Measurements from ENCODE around the gene RHBDL1.

The RHBDL1 gene

DNA sequence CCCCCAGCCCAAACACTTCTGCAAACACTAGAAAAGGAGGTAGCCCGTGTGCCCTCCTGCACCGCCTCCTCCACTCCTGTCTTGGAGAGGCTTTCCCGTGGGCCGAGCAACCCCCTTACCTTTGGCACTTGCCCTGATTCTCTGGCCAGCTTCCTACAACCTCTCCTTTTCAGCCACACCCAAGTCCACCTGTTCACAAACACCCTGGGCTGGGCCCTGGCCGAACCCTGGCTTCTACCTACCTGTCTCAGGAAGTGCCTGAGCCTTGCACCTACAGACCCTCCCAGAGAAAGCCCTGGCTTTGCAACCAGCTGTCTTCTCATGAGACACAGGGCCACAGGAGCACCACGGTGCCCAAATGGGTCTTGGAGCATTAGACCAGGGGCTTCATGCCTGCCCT, 43.5 kb downstream of the RHBDL1 start:
- Histone ChIP-seq H3K27ac (ENCODE audit: extremely low read depth, low read depth, low read length) (no peak overlapping the region), H3K9me3 (ENCODE audit: control insufficient read depth, insufficient read depth, low read depth, low read length) (no peaks in the 10 kb centered on the region), H3K4me1 (ENCODE audit: control insufficient read depth, insufficient read depth, low read length) (peaks cover 13% of the 10 kb centered on the region), H3K4me3 (ENCODE audit: low read depth, low read length) (no peak overlapping the region), H3K36me3 (ENCODE audit: control insufficient read depth in 2 of 2, insufficient read depth in 1 of 2, low read length in 2 of 2) (peaks cover 0 to 12% of the 10 kb centered on the region in 2 experiments; a peak in 1 of 3 replicates)
- ChIA-PET POLR2A (interaction anchor here (2.0 to 2.8 kb wide), 2 partner anchors 10 to 69 kb away, joined by 11 to 25 read pairs; partner anchors contain the start of genes CHTF18 and RPUSD1), CTCF (interaction anchor here (0.8 to 5.7 kb wide), 3 partner anchors 25 to 337 kb away, joined by 3 to 34 read pairs (median 3); partner anchors contain the start of genes CHTF18 and RPUSD1)
- TF ChIP-seq EGR2 (tag by site-specific recombination; IDR thresholded peaks at IDR 0.05; ENCODE audit: low read depth) (peak; percentile 41; the same call in 1 of the 2 replicates), ZNF473 (tag by site-specific recombination; IDR thresholded peaks at IDR 0.05) (no peak)

DNA sequence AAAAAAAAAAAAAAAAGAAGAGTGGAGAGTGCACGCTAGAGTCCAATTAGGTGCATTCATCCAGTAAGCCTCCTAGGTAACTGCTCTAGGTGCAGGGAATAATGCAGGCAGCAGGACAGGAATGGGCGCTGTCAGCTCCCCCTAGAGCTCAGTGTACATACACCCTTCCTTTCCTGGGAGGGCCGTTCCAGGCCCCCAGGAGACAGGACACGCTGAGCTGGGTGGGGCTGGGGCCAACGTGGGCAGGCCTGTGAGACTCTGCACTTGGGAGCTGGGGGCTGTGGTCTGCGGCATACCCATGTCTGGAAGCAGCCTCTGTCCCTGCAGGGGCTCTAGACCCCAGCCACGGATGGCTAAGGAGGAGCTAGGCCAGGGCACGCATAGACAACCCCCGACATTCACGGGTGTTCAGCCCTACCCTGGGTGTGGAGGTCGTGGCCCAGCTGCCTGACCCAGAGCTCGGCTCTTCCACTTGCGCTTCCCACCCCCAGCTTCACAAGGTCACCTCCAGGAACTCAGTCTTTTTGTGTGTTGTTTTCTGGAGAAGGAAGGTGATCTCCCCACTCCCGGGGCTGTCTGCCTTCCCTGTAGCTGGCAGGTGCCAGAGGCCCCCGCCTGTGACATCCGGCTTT, 44.5 kb downstream of the RHBDL1 start:
- Histone ChIP-seq H3K4me1 (ENCODE audit: control insufficient read depth, insufficient read depth, low read length) (peaks cover 9% of the 10 kb centered on the region), H3K27ac (ENCODE audit: extremely low read depth, low read depth, low read length) (peak overlapping the region; percentile 94; the same call in 1 of the 2 replicates), H3K36me3 (ENCODE audit: control insufficient read depth in 2 of 2, insufficient read depth in 1 of 2, low read length in 2 of 2) (peaks cover 0 to 12% of the 10 kb centered on the region in 2 experiments; a peak in 1 of 3 replicates), H3K9me3 (ENCODE audit: control insufficient read depth, insufficient read depth, low read depth, low read length) (no peaks in the 10 kb centered on the region), H3K4me3 (ENCODE audit: low read depth, low read length) (peak overlapping the region; percentile 66)
- POLR2A ChIA-PET, result interaction anchor here (0.5 to 2.8 kb wide), 19 partner anchors 8 to 1330 kb away, joined by 3 to 25 read pairs (median 6); partner anchors contain the start of genes CHTF18, CIAO3, JPT2 and RPUSD1
- CTCF ChIA-PET, result interaction anchor here (0.6 to 5.7 kb wide), 12 partner anchors 8 to 420 kb away, joined by 3 to 34 read pairs (median 4); partner anchors contain the start of genes CHTF18, CIAO3, GNG13 and RPUSD1
- peak; percentile 75 for TF ChIP-seq GLIS1 (tag by site-specific recombination; IDR thresholded peaks at IDR 0.05)
- no peak for TF ChIP-seq ZFP37 (tag by site-specific recombination; IDR thresholded peaks at IDR 0.05)
- TF ChIP-seq ZNF658 (tag by site-specific recombination; IDR thresholded peaks at IDR 0.05), result no peak
- TF ChIP-seq, protein P1, sequence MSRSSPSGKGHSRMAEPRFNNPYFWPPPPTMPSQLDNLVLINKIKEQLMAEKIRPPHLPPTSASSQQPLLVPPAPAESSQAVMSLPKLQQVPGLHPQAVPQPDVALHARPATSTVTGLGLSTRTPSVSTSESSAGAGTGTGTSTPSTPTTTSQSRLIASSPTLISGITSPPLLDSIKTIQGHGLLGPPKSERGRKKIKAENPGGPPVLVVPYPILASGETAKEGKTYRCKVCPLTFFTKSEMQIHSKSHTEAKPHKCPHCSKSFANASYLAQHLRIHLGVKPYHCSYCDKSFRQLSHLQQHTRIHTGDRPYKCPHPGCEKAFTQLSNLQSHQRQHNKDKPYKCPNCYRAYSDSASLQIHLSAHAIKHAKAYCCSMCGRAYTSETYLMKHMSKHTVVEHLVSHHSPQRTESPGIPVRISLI (tag by site-specific recombination; IDR thresholded peaks at IDR 0.05), result peak; percentile 94; the same call in 1 of the 2 replicates
- TF ChIP-seq, protein P2, sequence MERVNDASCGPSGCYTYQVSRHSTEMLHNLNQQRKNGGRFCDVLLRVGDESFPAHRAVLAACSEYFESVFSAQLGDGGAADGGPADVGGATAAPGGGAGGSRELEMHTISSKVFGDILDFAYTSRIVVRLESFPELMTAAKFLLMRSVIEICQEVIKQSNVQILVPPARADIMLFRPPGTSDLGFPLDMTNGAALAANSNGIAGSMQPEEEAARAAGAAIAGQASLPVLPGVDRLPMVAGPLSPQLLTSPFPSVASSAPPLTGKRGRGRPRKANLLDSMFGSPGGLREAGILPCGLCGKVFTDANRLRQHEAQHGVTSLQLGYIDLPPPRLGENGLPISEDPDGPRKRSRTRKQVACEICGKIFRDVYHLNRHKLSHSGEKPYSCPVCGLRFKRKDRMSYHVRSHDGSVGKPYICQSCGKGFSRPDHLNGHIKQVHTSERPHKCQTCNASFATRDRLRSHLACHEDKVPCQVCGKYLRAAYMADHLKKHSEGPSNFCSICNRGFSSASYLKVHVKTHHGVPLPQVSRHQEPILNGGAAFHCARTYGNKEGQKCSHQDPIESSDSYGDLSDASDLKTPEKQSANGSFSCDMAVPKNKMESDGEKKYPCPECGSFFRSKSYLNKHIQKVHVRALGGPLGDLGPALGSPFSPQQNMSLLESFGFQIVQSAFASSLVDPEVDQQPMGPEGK (tag by site-specific recombination; IDR thresholded peaks at IDR 0.05), result peak; percentile 38
- TF ChIP-seq ZNF544 (tag by site-specific recombination; IDR thresholded peaks at IDR 0.05), result no peak
- TF ChIP-seq, protein P3, sequence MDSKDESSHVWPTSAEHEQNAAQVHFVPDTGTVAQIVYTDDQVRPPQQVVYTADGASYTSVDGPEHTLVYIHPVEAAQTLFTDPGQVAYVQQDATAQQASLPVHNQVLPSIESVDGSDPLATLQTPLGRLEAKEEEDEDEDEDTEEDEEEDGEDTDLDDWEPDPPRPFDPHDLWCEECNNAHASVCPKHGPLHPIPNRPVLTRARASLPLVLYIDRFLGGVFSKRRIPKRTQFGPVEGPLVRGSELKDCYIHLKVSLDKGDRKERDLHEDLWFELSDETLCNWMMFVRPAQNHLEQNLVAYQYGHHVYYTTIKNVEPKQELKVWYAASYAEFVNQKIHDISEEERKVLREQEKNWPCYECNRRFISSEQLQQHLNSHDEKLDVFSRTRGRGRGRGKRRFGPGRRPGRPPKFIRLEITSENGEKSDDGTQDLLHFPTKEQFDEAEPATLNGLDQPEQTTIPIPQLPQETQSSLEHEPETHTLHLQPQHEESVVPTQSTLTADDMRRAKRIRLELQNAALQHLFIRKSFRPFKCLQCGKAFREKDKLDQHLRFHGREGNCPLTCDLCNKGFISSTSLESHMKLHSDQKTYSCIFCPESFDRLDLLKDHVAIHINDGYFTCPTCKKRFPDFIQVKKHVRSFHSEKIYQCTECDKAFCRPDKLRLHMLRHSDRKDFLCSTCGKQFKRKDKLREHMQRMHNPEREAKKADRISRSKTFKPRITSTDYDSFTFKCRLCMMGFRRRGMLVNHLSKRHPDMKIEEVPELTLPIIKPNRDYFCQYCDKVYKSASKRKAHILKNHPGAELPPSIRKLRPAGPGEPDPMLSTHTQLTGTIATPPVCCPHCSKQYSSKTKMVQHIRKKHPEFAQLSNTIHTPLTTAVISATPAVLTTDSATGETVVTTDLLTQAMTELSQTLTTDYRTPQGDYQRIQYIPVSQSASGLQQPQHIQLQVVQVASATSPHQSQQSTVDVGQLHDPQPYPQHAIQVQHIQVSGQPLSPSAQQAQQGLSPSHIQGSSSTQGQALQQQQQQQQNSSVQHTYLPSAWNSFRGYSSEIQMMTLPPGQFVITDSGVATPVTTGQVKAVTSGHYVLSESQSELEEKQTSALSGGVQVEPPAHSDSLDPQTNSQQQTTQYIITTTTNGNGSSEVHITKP (tag by site-specific recombination; IDR thresholded peaks at IDR 0.05), result peak; percentile 96
- TF ChIP-seq, protein P4, sequence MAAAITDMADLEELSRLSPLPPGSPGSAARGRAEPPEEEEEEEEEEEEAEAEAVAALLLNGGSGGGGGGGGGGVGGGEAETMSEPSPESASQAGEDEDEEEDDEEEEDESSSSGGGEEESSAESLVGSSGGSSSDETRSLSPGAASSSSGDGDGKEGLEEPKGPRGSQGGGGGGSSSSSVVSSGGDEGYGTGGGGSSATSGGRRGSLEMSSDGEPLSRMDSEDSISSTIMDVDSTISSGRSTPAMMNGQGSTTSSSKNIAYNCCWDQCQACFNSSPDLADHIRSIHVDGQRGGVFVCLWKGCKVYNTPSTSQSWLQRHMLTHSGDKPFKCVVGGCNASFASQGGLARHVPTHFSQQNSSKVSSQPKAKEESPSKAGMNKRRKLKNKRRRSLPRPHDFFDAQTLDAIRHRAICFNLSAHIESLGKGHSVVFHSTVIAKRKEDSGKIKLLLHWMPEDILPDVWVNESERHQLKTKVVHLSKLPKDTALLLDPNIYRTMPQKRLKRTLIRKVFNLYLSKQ (tag by site-specific recombination; IDR thresholded peaks at IDR 0.05; ENCODE audit: borderline replicate concordance), result no peak
- no peak for TF ChIP-seq PRDM1 (tag by site-specific recombination; IDR thresholded peaks at IDR 0.05)
- TF ChIP-seq YY1 (tag by site-specific recombination; IDR thresholded peaks at IDR 0.05), result no peak
- TF ChIP-seq IKZF3 (tag by site-specific recombination; IDR thresholded peaks at IDR 0.05), result peak; percentile 70; the same call in 1 of the 2 replicates
- TF ChIP-seq KLF1 (tag by site-specific recombination; IDR thresholded peaks at IDR 0.05), result peak; percentile 42
- TF ChIP-seq GLIS2 (tag by site-specific recombination; IDR thresholded peaks at IDR 0.05), result peak; percentile 59
- no peak for TF ChIP-seq ZNF248 (tag by site-specific recombination; IDR thresholded peaks at IDR 0.05)
- TF ChIP-seq OSR2 (tag by site-specific recombination; IDR thresholded peaks at IDR 0.05), result no peak
- TF ChIP-seq ZNF341 (tag by site-specific recombination; IDR thresholded peaks at IDR 0.05; ENCODE audit: low read depth), result peak; percentile 97
- TF ChIP-seq SP7 (tag by site-specific recombination; IDR thresholded peaks at IDR 0.05), result no peak; the same call in 1 of the 2 replicates
- TF ChIP-seq ZNF561 (tag by site-specific recombination; IDR thresholded peaks at IDR 0.05; ENCODE audit: borderline replicate concordance), result no peak
- no peak for TF ChIP-seq ZNF623 (tag by site-specific recombination; IDR thresholded peaks at IDR 0.05)
- TF ChIP-seq, protein P5, sequence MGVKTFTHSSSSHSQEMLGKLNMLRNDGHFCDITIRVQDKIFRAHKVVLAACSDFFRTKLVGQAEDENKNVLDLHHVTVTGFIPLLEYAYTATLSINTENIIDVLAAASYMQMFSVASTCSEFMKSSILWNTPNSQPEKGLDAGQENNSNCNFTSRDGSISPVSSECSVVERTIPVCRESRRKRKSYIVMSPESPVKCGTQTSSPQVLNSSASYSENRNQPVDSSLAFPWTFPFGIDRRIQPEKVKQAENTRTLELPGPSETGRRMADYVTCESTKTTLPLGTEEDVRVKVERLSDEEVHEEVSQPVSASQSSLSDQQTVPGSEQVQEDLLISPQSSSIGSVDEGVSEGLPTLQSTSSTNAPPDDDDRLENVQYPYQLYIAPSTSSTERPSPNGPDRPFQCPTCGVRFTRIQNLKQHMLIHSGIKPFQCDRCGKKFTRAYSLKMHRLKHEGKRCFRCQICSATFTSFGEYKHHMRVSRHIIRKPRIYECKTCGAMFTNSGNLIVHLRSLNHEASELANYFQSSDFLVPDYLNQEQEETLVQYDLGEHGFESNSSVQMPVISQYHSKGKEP (tag by site-specific recombination; IDR thresholded peaks at IDR 0.05), result peak; percentile 80
